Spleen (tissue), 7 donors: ENCODE results near the gene RBMY1F.
"Not testable (repeated sequence)": the region's sequence is repeated elsewhere in the genome, so short reads cannot be mapped to it uniquely, and the experiment has no call there.

Experiments
- CTCF ChIP-seq, 11 experiments: fragments of 200-600 bp in 7 of 11; fragments of 450-650 bp in 4 of 11; sonication (generic) in 4 of 11; IDR thresholded peaks in 8 of 11; conservative IDR thresholded peaks in 3 of 11; 1 replicate in 7 of 11; 2 replicates in 4 of 11; pipeline versions ENCODE4 v1.4.0 to v1.8.0; 2016 to 2021; ENCODE audit warnings: antibody characterized with exemption in 11 of 11, inconsistent platforms in 4 of 11, mild to moderate bottlenecking in 1 of 11
- POLR2AphosphoS5 ChIP-seq, 3 donors: sonication (generic); formaldehyde crosslinking; IDR thresholded peaks; one replicate each; pipeline ENCODE4 v1.5.1; 2017; ENCODE audit warnings: antibody characterized with exemption in 3 of 3
- donor health status: DM: no; HTN: no; CAD: no; lungs with moderate emphysema.
- donor health status: DM: no; HTN: no; CAD: no.
- donor health status: DM: no; HTN: no; CAD: no.

GRCh38 chrY:22134719-22135118 is 48.0 kb downstream of the RBMY1F start:
- not testable (repeated sequence) for TF ChIP-seq CTCF (IDR thresholded peaks at IDR 0.05 in 8 of 11, conservative IDR thresholded peaks at IDR 0.05 in 3 of 11); POLR2AphosphoS5 (IDR thresholded peaks at IDR 0.05)
